GM12875 (cell line): ENCODE data around the gene ADRA2B.

Source experiments
- H3K4me3 ChIP-seq: one replicate; pipeline ENCODE4 v1.5.1; 2011; ENCODE audit warnings: low read depth, low read length, control low read depth
- CTCF ChIP-seq: IDR thresholded peaks from 2 replicates; pipeline ENCODE4 v1.5.1; 2011; ENCODE audit warnings: low read depth, mild to moderate bottlenecking, control low read depth, inconsistent platforms, low read length, moderate library complexity, borderline replicate concordance; ENCODE audit not compliant: insufficient read depth

The ADRA2B gene

GRCh38 chr2:96143848-96144480, 27.6 kb upstream of the ADRA2B start:
- H3K4me3 ChIP-seq: peak overlapping the region; percentile 95
- TF ChIP-seq CTCF: peak; percentile 63

GRCh38 chr2:96143231-96143847, 27.0 kb upstream of the ADRA2B start:
- TF ChIP-seq CTCF: no peak
- peak overlapping the region; percentile 95 for H3K4me3 ChIP-seq

- peak overlapping the region; percentile 95 for H3K4me3 ChIP-seq
- peak; percentile 85 for TF ChIP-seq CTCF
These were observed 26.1 kb upstream of the ADRA2B start for GRCh38 chr2:96142217-96143113.

DNA sequence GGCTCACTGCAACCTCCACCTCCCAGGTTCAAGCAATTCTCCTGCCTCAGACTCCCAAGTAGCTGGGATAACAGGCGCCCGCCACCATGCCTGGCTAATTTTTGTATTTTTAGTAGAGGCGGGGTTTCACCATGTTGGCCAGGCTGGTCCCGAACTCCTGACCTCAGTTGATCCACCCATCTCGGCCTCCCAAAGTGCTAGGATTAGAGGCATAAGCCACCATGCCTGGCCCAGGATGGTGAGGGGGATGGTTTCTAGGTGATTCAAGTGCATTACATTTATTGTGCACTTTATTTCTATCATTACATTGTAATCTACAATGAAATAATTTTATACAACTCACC, 25.2 kb upstream of the ADRA2B start:
- peak overlapping the region; percentile 95 for H3K4me3 ChIP-seq

GRCh38 chr2:96140941-96141623, 24.7 kb upstream of the ADRA2B start:
- no peak overlapping the region for H3K4me3 ChIP-seq
- no peak for TF ChIP-seq CTCF

DNA sequence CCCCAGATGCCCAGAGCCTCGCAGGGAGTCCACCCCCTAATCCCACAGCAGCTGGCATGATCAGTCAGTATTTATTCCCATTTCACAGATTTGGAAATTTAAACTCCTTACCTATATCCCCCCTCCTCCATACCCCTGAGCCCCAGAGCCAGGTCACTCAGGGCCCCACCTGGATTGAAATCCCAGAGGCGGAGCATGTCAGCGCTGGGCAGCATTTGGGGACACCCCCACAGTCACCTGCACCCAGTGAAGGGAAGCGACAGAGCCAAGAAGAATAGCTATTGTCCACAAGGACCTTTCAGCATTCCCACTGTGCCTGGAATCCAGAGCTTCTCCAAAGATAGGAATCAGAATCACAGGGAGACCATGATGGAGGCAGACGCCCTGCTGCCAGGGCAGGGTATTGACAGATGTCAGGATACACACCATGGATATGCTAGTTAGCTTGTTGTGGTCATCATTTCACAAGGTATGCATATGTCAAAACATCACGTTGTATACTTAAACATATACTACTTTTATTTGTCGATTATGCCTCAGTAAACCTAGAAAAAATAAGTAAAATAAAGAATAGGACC, 22.9 kb upstream of the ADRA2B start:
- no peak overlapping the region for H3K4me3 ChIP-seq
- TF ChIP-seq CTCF: no peak
